OCI-LY1 (cell line): ENCODE results near the gene SPOUT1.

ENCODE experiments used
- H2AFZ ChIP-seq: fragments of 200-600 bp; sonication (generic), shearing (Covaris generic); 2 replicates; pipeline ENCODE4 v1.6.0; 2014; ENCODE audit warnings: antibody characterized with exemption, mild to moderate bottlenecking, low read length
- H3F3A ChIP-seq: fragments of 200-600 bp; sonication (generic), shearing (Covaris generic); 2 replicates; pipeline ENCODE4 v1.6.0; 2014; ENCODE audit warnings: mild to moderate bottlenecking, antibody characterized with exemption, low read length, moderate library complexity; ENCODE audit not compliant: insufficient read depth
- H3K27ac ChIP-seq: fragments of 200-600 bp; sonication (generic); 2 replicates; pipeline ENCODE4 v1.5.1; 2014; ENCODE audit warnings: low read length, mixed run types, mild to moderate bottlenecking, low read depth; ENCODE audit not compliant: poor library complexity, severe bottlenecking
- H3K27me3 ChIP-seq: fragments of 200-600 bp; sonication (generic); 2 replicates; pipeline ENCODE4 v1.6.0; 2014; ENCODE audit warnings: antibody characterized with exemption, mild to moderate bottlenecking, low read length, moderate library complexity; ENCODE audit not compliant: insufficient read depth
- H3K36me3 ChIP-seq: fragments of 200-600 bp; sonication (generic); 2 replicates; pipeline ENCODE4 v1.6.1; 2014; ENCODE audit warnings: mild to moderate bottlenecking, antibody characterized with exemption, low read length, moderate library complexity, mixed read lengths; ENCODE audit not compliant: insufficient read depth
- H3K4me1 ChIP-seq: fragments of 200-600 bp; sonication (generic); 2 replicates; pipeline ENCODE4 v1.5.1; 2014; ENCODE audit warnings: mild to moderate bottlenecking, low read length, moderate library complexity; ENCODE audit not compliant: insufficient read depth, severe bottlenecking
- H3K4me2 ChIP-seq: fragments of 200-600 bp; sonication (generic), shearing (Covaris generic); 2 replicates; pipeline ENCODE4 v1.6.1; 2014; ENCODE audit warnings: low read length
- H3K4me3 ChIP-seq: fragments of 200-600 bp; sonication (generic); 2 replicates; pipeline ENCODE4 v1.5.1; 2014; ENCODE audit warnings: low read length, low read depth, mild to moderate bottlenecking, mixed read lengths; ENCODE audit not compliant: poor library complexity, severe bottlenecking
- H3K79me2 ChIP-seq: fragments of 200-600 bp; shearing (Covaris generic); 2 replicates; pipeline ENCODE4 v1.6.1; 2016; ENCODE audit warnings: mixed run types, low read length, mixed read lengths; ENCODE audit not compliant: insufficient read depth
- H3K9ac ChIP-seq: fragments of 200-600 bp; sonication (generic), shearing (Covaris generic); 2 replicates; pipeline ENCODE4 v1.6.1; 2014; ENCODE audit warnings: mild to moderate bottlenecking, low read length, mixed read lengths
- H3K9me2 ChIP-seq: fragments of 200-600 bp; sonication (generic), shearing (Covaris generic); 2 replicates; pipeline ENCODE4 v1.6.1; 2014; ENCODE audit warnings: low read depth, mild to moderate bottlenecking, low read length, mixed read lengths
- H3K9me3 ChIP-seq: fragments of 200-600 bp; shearing (Covaris generic); 2 replicates; pipeline ENCODE4 v1.6.1; 2014; ENCODE audit warnings: low read length, mixed read lengths
- H4K20me1 ChIP-seq: fragments of 200-600 bp; sonication (generic), shearing (Covaris generic); 2 replicates; pipeline ENCODE4 v1.6.0; 2016; ENCODE audit warnings: mild to moderate bottlenecking, low read length; ENCODE audit not compliant: insufficient read depth
- EZH2 ChIP-seq: fragments of 200-600 bp; sonication (generic), shearing (Covaris generic); IDR thresholded peaks from 2 replicates; pipeline ENCODE4 v1.8.0; 2017; ENCODE audit warnings: borderline replicate concordance, mixed run types, mild to moderate bottlenecking, antibody characterized with exemption, low read length, moderate library complexity, mixed read lengths
- TF ChIP-seq, protein P1 (sequence below): fragments of 200-600 bp; sonication (generic), shearing (Covaris generic); IDR thresholded peaks from 2 replicates; pipeline ENCODE4 v1.5.1; 2017; ENCODE audit warnings: mild to moderate bottlenecking, antibody characterized with exemption, low read length, moderate library complexity, mixed read lengths

Gene SPOUT1

DNA sequence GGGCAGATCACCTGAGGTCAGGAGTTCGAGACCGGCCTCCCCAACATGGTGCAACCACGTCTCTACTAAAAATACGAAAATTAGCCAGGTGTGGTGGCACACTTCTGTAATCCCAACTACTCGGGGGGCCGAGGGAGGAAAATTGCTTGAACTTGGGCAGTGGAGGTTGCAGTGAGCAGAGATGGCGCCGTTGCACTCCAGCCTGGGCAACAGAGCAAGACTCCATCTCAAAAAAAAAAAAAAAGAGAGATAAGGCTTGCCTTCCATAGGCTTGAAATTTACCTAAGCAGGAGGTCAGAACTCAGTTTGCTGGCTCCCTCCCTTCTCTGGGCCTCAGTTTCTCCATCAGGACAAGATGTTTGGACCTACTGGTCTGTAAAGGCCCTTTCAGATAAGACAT, 1.3 kb downstream of the SPOUT1 start:
- H3K9me3 ChIP-seq, result no peaks in the 10 kb centered on the region
- TF ChIP-seq, protein P1, sequence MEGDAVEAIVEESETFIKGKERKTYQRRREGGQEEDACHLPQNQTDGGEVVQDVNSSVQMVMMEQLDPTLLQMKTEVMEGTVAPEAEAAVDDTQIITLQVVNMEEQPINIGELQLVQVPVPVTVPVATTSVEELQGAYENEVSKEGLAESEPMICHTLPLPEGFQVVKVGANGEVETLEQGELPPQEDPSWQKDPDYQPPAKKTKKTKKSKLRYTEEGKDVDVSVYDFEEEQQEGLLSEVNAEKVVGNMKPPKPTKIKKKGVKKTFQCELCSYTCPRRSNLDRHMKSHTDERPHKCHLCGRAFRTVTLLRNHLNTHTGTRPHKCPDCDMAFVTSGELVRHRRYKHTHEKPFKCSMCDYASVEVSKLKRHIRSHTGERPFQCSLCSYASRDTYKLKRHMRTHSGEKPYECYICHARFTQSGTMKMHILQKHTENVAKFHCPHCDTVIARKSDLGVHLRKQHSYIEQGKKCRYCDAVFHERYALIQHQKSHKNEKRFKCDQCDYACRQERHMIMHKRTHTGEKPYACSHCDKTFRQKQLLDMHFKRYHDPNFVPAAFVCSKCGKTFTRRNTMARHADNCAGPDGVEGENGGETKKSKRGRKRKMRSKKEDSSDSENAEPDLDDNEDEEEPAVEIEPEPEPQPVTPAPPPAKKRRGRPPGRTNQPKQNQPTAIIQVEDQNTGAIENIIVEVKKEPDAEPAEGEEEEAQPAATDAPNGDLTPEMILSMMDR, result peak; percentile 23; the same call in 1 of the 2 replicates
- no peak for TF ChIP-seq EZH2
- H3K9me2 ChIP-seq, result no peaks in the 10 kb centered on the region
- H3K36me3 ChIP-seq, result peaks cover 52% of the 10 kb centered on the region
- H3K4me1 ChIP-seq, result peaks cover 20% of the 10 kb centered on the region
- H2AFZ ChIP-seq, result no peak overlapping the region
- H3K4me3 ChIP-seq, result peak overlapping the region; percentile 85
- no peak overlapping the region for H3K27ac ChIP-seq
- H3K79me2 ChIP-seq, result peaks cover 8% of the 10 kb centered on the region; the same call in 1 of the 2 replicates
- no peaks in the 10 kb centered on the region for H3K27me3 ChIP-seq
- peak overlapping the region; percentile 90 for H3K9ac ChIP-seq
- no peaks in the 10 kb centered on the region for H4K20me1 ChIP-seq
- H3K4me2 ChIP-seq, result peak overlapping the region; percentile 79
- H3F3A ChIP-seq, result no peaks in the 10 kb centered on the region

DNA sequence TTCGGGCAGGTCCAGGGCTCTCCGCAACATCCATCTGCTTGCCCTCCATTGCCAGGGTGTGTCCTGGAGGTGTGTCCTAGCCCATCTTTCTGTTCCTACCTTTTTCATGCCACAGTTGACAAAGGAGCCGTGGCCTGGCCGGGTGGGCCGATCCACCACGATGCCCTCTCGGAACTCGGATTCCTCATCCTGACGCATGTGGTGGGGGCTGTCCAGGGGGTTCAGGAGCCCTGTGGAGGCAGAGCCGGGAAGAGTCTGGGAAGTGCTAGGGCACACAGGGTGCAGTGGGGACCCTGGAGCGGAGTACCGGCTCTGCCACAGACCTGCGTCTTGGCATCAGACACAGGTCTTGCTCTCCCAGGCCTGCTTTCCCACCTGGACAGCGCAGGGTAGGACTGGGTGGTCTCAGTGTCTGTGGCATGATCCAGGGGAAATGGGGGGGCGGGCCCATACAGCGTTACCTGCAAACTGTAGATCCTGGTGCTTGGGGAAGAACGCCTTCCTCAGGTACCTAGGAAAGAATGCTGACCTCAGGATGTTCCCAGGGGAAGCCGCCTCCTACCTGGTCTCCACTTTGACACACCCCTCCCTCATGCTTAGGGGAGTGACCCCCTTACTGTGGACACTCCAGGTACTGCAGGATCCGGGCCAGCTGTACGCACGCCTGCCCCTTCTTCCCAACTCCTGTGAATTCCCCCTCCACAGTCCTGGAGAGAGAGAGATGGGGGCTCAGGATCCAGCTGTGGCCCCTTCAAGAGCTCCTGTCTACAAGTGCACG, 3.5 kb downstream of the SPOUT1 start:
- TF ChIP-seq EZH2, result no peak
- TF ChIP-seq, protein P1, result no peak
- Histone ChIP-seq H3K27me3 (no peaks in the 10 kb centered on the region), H3K9me2 (no peaks in the 10 kb centered on the region), H4K20me1 (no peaks in the 10 kb centered on the region), H3K4me2 (no peak overlapping the region), H3K36me3 (peaks cover 72% of the 10 kb centered on the region), H2AFZ (no peak overlapping the region), H3K79me2 (peaks cover 8% of the 10 kb centered on the region; the same call in 1 of the 2 replicates), H3K4me1 (peaks cover 20% of the 10 kb centered on the region), H3K27ac (no peak overlapping the region), H3K9ac (no peak overlapping the region), H3K4me3 (no peak overlapping the region), H3F3A (no peaks in the 10 kb centered on the region), H3K9me3 (no peaks in the 10 kb centered on the region)

DNA sequence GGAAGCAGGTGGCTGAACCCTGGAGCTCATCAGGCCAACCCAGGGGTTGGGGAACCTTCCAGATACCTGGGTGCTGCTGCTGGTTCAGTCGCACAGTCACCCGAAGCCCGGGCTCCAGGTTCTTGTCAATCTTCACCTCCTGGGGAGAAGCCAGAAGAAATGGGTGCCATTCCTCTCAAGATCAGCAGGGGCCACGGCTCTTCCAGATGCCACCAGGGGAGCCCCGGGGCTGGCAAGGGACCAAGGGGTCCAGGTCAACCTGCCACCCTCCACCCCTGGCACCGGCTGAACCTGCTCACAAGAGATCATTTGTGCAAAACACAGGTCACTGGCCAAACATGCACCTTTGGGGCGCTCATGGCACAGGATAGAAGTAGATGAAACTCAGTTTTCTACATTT, 4.7 kb downstream of the SPOUT1 start:
- Histone ChIP-seq H3K4me2 (no peak overlapping the region), H2AFZ (no peak overlapping the region), H3K4me1 (peaks cover 16% of the 10 kb centered on the region), H3K4me3 (no peak overlapping the region), H4K20me1 (no peaks in the 10 kb centered on the region), H3K9me2 (no peaks in the 10 kb centered on the region), H3K27ac (no peak overlapping the region), H3K9me3 (no peaks in the 10 kb centered on the region), H3K36me3 (peaks cover 77% of the 10 kb centered on the region), H3K79me2 (peaks cover 8% of the 10 kb centered on the region; the same call in 1 of the 2 replicates), H3F3A (0 out of 2 replicates have a peak, but pooled peaks cover 5% of the 10 kb centered on the region), H3K9ac (no peak overlapping the region), H3K27me3 (no peaks in the 10 kb centered on the region)
- no peak for TF ChIP-seq EZH2
- TF ChIP-seq, protein P1, result no peak
